SH-SY5Y (cell line): ENCODE measurements around the gene ALG8.

Experiments
- GATA2 ChIP-seq: IDR thresholded peaks from 2 replicates; pipeline ENCODE4 v1.6.1; 2011; ENCODE audit warnings: mild to moderate bottlenecking, low read depth, low read length
- GATA3 ChIP-seq: IDR thresholded peaks from 2 replicates; pipeline ENCODE4 v1.6.1; 2011; ENCODE audit warnings: low read depth, mild to moderate bottlenecking, low read length, moderate library complexity

DNA sequence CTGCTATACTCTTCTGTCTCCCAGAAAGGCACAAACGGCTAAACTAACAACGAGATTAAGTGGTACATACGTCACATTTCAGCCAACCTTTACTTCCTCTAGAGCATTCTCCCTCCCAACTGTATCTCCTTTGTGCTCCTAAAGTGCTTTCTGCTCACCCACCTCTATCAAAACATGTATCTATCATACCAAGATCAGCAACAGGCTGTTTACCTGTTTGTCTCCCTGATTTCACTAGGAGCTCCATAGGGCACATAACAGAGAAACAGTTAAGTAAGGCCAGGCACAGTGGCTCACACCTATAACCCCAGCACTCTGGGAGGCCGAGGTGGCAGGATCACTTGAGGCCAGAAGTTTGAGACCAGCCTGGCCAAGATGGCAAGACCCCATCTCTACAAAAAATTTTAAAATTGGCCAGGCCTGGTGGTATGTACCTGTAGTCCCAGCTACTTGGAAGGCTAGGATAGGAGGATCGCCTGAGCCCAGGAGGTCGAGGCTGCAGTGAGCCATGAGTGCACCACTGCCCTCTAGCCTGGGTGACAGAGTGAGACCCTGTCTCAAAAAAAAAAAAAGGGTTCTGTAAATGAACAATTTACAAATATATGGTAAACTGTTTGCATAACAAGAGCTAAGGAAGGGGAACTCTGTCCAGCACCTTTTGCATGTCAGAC, 62.6 kb downstream of the ALG8 start:
- no peak for TF ChIP-seq GATA2
- no peak for TF ChIP-seq GATA3
